HuH-7 (cell line): ENCODE measurements around the gene PIR.

Source experiments
- DNase-seq: peaks from one replicate; pipeline ENCODE4 v3.0.0; 2011; ENCODE audit warnings: low spot score

PIR gene

DNA sequence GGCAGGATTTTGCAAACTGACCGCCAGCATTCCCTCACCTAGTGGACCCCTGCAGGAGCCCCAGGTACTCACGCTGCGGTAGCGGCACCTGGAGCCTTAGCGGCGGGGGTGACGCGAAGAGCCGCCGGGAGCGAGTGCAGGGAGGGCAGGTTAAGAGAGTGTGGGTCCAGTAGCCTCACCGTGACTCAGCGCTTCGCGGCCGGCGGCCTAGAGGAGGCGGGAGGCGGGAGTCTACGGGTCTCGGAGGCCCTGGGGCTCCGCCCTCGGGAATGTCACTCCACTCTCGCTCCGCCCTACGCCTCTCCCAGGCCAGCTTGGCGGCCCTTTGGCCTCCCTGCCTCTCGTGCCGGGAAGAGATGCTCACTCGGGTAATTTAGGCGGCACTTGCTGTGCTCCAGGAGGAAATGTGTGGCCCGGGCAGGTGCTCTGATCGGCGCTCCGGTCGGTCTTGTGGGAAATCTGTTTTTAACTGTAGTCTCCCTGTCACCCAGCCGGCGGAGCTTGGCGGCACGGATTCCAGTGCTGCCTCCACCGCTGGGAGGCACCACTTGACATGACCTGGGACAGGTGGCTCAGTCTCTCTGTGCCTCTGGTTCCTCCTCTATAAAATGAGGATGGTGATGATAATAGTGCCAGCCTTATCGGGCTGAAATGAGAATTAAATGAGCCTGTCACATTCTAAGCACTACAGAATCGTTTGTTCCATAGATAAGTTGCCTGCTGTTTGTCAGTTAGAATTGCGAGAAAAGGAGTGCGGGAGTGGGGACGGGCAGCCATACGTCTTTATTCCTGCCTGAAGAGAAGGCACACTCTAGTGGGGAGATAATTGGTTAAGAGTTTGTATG is at the start of gene PIR:
Gene PIR (minus strand): TSS at position 216 of the 845 bp plus-strand sequence. CDS start 2,076 bp downstream, outside the sequence.
- peak; percentile 51 for DNase-seq

DNA sequence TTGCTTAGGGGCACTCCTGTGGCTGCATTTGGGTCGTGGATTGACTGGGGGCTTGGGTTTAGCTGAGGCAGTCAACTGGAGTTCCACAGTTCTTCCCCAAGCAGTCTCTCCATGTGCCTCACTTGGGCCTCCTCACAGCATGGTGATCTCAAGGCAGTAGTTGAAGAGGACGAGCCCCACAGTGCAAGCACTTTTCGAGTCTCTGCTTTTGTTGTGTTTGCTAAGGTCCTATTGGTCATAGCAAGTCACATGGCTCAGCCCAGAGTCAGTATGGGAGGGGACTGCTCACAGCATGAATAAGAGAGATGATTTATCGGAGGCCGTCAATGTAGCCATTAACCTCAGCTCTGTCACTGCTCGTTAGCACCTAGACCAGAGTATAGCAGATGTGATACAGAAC is 37.2 kb upstream of the PIR start:
- DNase-seq: no peak

- DNase-seq: no peak
Measured at GRCh38 chrX:15529165-15529564, 36.0 kb upstream of the PIR start.

- no peak for DNase-seq
Measured at GRCh38 chrX:15525664-15526416, 32.7 kb upstream of the PIR start.

DNA sequence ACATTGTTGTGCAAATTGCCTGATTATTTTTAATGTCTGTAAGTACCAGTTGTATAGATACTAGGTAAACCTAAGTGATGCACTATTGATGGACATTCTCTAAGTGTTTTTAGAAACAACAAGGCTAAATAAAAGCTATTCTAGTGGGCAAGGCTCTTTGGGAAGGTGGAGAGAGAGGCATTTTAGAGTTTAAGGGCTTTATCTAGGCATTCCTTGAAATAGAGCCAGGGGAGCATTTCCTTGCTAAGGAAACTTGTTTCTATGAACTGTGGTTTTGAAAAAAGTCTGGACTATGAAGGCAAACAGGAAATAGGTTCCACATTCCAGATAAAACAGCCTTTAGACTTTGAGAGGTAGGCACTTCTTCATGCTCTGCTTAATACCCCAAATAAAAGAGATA is 31.3 kb upstream of the PIR start:
- DNase-seq: no peak

DNA sequence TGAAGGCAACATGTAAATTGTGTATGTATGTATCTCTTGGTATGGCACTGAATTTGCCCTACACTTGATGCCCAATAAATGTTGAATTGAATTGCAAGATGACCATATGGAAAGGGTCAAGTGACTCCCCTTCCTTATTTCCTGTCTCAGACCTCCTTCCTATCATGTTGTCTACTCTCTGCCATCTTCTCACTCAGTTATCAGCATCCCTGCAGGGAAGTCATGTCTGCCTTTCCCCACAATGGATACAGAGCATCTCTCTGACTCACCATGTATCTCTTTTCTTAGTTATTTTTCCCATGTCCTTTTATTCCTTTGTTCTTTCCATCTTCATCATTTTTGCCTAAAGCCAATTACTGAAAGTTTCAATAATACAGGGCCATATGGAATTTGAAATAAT is 30.0 kb upstream of the PIR start:
- DNase-seq: no peak

- no peak for DNase-seq
Measured at GRCh38 chrX:15522464-15522863, 29.3 kb upstream of the PIR start.

DNA sequence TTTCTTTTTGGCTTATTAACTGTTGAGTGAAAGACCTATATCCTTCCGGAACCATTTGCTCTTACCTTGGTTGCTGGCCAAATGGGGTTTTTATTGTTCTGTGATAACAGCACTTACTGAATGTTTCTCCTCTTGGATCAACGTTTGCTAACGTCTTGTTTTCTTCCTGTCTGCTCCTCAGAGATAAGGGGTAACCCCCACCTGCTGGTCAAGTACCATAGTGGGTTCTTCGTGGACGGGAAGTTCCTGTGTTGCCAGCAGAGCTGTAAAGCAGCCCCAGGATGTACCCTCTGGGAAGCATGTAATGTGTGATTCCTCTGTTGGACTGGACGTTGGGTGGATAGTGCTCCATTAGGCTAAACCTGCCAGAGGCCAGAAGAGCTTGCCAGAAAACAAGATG is 22.8 kb upstream of the PIR start:
- DNase-seq: no peak

- DNase-seq: no peak
Measured at GRCh38 chrX:15514279-15514678, 21.1 kb upstream of the PIR start.

DNA sequence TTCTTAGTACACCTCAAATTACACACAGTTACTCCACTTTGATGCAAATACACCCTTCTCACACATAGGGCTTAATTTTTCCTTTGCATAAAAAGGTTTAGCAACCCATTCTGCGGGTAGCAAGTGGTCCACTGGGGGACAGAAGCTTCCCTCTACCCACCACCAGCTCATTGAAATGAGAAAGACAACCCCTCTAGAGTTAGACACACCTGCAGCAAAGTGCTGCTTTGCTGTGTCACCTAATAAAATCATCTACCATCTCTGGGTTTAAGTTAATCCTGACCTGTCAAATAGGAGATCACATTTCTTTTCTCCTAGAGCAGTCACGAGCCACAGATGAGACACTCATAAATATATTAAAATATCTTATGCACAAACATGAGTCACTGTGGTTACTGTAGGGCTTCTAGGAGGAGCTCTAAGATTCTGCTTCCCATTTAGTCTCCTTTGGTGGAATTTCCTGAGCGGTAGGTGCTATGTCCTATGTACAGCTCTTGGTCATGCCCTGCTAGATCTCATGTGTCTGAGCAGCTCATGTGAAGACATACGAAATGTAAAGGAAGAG is 19.4 kb upstream of the PIR start:
- no peak for DNase-seq

DNA sequence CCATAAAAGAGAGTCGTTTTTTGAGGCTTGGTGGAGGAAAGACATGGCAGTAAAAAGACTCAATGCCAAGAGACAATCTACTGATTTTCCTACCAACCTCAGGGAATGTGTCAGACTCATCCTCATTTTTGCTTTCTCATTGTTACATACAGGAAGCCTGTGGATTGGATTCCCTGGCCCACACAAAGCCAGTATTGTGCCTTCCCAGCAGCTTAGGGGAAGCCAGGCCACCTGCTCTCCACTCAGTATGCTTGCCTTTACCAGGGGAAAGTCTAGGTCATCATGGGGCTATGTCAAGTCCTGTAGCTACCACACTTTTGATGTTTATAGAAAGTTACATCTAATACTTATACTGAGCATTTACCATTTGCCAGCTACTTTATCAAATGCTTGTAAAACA is 18.4 kb upstream of the PIR start:
- DNase-seq: no peak

GRCh38 chrX:15509845-15510244 is 16.7 kb upstream of the PIR start:
- DNase-seq: no peak

GRCh38 chrX:15507005-15507404 is 13.9 kb upstream of the PIR start:
- DNase-seq: no peak

DNA sequence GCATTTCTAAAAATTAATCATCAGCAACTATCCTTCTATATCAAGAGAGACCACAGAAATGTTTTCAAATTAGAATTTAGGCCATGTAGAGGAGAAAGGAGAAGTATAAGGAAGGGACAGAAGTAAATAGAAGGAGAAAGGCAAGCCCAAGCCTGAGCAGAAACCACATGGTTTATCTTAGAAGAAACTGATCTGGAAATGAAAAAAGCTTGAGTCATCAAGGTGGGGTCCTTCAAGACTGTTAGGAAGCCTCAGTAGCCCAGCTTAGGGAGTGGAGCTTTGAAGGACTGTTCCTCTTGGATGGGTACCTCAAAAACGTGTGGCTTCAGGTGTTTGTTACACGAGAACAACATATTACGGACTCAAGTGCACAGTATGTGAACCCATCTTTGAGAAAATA is 12.0 kb upstream of the PIR start:
- DNase-seq: no peak

DNA sequence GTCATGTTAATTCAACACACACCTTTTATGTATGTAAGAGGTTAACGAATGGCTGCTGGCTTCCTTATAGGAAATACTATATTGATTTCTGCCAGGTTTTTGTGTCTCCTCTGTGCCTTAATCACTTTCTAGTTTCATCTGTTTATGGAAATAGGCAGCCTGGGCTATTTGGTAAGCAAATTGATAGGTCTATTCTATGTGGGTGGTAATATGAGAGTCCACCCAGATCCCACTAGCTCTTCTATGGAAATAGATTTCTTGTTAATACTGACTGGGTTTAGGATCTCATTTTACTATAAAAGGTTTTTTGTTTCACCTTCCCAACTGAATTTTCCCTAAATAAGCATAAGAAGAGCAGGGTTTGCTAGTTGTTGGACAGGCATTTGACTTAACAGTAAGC is 11.5 kb upstream of the PIR start:
- no peak for DNase-seq

DNA sequence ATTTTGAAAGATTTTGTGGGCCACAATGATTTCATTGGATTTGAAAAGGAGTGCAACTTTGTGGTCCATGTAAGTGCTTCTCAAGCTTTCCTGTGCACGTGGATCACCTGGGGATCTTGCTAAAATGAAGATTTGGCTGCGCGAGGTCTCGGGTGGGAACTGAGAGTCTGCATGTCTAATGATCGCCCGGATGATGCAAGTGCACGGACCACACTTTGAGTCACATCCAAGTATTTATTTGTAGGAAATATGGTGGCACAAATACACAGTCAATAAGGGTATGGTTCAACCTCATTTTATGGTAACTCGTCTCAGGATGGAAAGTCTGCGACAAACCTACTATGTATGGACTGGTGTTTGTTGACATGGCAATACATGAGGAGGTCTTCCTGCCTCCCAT is 8.4 kb upstream of the PIR start:
- no peak for DNase-seq

- no peak for DNase-seq
Measured at GRCh38 chrX:15500497-15500966, 7.4 kb upstream of the PIR start, which contains the start of gene BMX. BMX (plus strand) TSS chrX:15500807; CDS start chrX:15508354, 7,547 bp downstream.

DNA sequence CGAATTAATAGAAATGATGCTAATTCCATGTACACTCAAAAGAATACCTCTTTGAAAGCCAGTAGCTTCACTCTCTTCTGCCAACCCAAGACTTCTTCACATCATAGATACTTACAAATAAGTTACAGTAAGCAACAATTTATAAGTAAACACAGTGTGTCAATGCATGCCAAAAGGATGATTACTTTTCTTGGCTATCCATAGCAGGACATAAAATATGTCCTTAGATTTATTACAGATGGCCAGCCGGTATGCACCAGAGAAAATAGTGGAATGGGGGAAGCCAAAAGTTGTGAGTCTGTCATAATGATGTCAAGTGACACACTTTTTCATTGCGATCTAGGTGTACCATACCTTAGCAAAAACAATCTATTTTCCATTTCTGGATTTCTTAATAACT is 6.8 kb upstream of the PIR start:
- no peak for DNase-seq

DNA sequence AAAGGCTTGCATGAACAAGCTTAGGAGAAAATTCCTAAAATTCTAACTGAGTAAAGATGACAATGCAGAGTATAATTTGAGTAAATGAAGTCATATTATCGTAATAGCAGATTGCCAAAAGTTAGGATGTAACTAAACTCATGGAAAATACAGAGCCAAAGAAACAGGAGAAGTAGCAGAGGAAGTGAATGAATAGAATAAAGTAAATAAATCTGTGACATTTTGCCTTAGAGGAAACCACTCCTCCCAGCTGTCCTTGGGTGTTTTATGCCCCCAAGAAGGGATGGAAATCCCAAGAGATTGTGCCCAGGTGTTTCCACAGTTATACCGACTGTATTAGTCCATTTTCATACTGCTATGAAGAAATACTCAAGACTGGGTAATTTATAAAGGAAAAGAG is 5.6 kb upstream of the PIR start:
- DNase-seq: no peak

DNA sequence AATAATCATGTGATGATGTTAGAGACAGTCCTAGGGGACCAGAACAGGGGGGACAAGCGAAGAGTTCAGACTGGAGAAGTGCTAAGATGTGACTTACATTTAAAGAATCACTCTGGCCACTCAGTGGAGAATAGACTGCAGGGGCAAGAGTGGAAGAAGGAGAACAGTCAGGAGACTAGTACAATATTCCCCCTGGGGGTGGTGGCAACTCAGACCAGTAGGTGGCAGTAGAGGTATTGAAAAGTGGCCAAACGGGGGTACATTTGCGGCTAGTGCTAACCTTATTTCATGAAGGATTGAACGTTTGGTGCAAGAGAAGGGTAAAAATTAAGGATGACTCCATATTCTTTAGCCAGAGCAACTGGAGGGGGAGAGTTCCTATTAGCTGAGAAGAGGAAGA is 4.7 kb upstream of the PIR start:
- peak; percentile 27 for DNase-seq

GRCh38 chrX:15496824-15497223 is 3.7 kb upstream of the PIR start:
- no peak for DNase-seq

GRCh38 chrX:15495801-15496200 is 2.7 kb upstream of the PIR start:
- DNase-seq: no peak

- DNase-seq: no peak
Measured at GRCh38 chrX:15492469-15492868, 664 bp downstream of the PIR start.
